ENCODE measurements around the gene PASK.
"Not testable (repeated sequence)": the region's sequence is repeated elsewhere in the genome, so short reads cannot be mapped to it uniquely, and the experiment has no call there.

Gene PASK

GRCh38 chr2:241148891-241149674 is at the start of gene PASK:
TSS of gene PASK (minus strand) at chr2:241149472. CDS start at chr2:241143032, 6,440 bp downstream.
- DNase-seq, result peak; percentile 97

GRCh38 chr2:241198381-241199279 is 49.4 kb upstream of the PASK start:
- DNase-seq, result no peak

- no peak for DNase-seq
Measured at GRCh38 chr2:241197947-241198346, 48.7 kb upstream of the PASK start.

- not testable (repeated sequence) for DNase-seq
Measured at GRCh38 chr2:241197246-241197645, 48.0 kb upstream of the PASK start.

GRCh38 chr2:241195506-241196130 is 46.3 kb upstream of the PASK start:
- DNase-seq, result no peak

GRCh38 chr2:241194811-241195210 is 45.5 kb upstream of the PASK start:
- DNase-seq, result no peak

- no peak for DNase-seq
Measured at GRCh38 chr2:241193271-241193670, 44.0 kb upstream of the PASK start.

GRCh38 chr2:241191081-241191480 is 41.8 kb upstream of the PASK start:
- no peak for DNase-seq

GRCh38 chr2:241190291-241190981 is 41.2 kb upstream of the PASK start:
- DNase-seq, result no peak

- no peak for DNase-seq
Measured at GRCh38 chr2:241189856-241190201, 40.6 kb upstream of the PASK start.

- DNase-seq, result no peak
Measured at GRCh38 chr2:241189093-241189855, 40.0 kb upstream of the PASK start.

- peak; percentile 37 for DNase-seq
Measured at GRCh38 chr2:241188361-241189092, 39.3 kb upstream of the PASK start, which contains the start of gene ANO7. TSS of gene ANO7 (plus strand) at chr2:241188677. CDS start at chr2:241190064, 1,387 bp downstream.

GRCh38 chr2:241187918-241188234 is 38.6 kb upstream of the PASK start:
- DNase-seq, result no peak

- no peak for DNase-seq
Measured at GRCh38 chr2:241187101-241187917, 38.0 kb upstream of the PASK start.

- no peak for DNase-seq
Measured at GRCh38 chr2:241185961-241186360, 36.7 kb upstream of the PASK start.

- no peak for DNase-seq
Measured at GRCh38 chr2:241184901-241185300, 35.6 kb upstream of the PASK start.

GRCh38 chr2:241183221-241183620 is 33.9 kb upstream of the PASK start:
- no peak for DNase-seq

- DNase-seq, result no peak
Measured at GRCh38 chr2:241182531-241183133, 33.4 kb upstream of the PASK start.

- no peak for DNase-seq
Measured at GRCh38 chr2:241182126-241182525, 32.9 kb upstream of the PASK start.

- DNase-seq, result no peak
Measured at GRCh38 chr2:241180495-241180894, 31.2 kb upstream of the PASK start.
